HG03025 (cell line): ENCODE results near the gene SCLT1.

Experiments
- ATAC-seq: cut with Tn5 transposase; IDR thresholded peaks from one replicate; pipeline ENCODE4 v1.9.1; 2021; ENCODE audit warnings: mild to moderate bottlenecking, moderate library complexity; ENCODE audit not compliant: unreplicated experiment, low FRiP score

SCLT1 gene

GRCh38 chr4:128879971-128880370 lies 213.4 kb downstream of the SCLT1 start:
- ATAC-seq = no peak

- ATAC-seq = no peak
Observed at GRCh38 chr4:128879283-128879682, 214.1 kb downstream of the SCLT1 start.

- ATAC-seq = no peak
Observed at GRCh38 chr4:128877934-128878333, 215.4 kb downstream of the SCLT1 start.

- ATAC-seq = no peak
Observed at GRCh38 chr4:128876200-128876599, 217.1 kb downstream of the SCLT1 start.

- no peak for ATAC-seq
Observed at GRCh38 chr4:128871948-128872347, 221.4 kb downstream of the SCLT1 start.

- ATAC-seq = no peak
Observed at GRCh38 chr4:128869776-128870509, 223.4 kb downstream of the SCLT1 start.

- no peak for ATAC-seq
Observed at GRCh38 chr4:128868758-128869157, 224.6 kb downstream of the SCLT1 start.

- ATAC-seq = no peak
Observed at GRCh38 chr4:128866691-128867090, 226.6 kb downstream of the SCLT1 start.

GRCh38 chr4:128866269-128866668 lies 227.1 kb downstream of the SCLT1 start:
- ATAC-seq = no peak

- ATAC-seq = no peak
Observed at GRCh38 chr4:128865132-128865531, 228.2 kb downstream of the SCLT1 start.

GRCh38 chr4:128863312-128864075 lies 229.8 kb downstream of the SCLT1 start:
- no peak for ATAC-seq

- ATAC-seq = peak; percentile 50
Observed at GRCh38 chr4:128862608-128863311, 230.6 kb downstream of the SCLT1 start.

GRCh38 chr4:128861856-128862518 lies 231.4 kb downstream of the SCLT1 start:
- ATAC-seq = peak; percentile 4

- no peak for ATAC-seq
Observed at GRCh38 chr4:128859887-128860677, 233.3 kb downstream of the SCLT1 start.

- no peak for ATAC-seq
Observed at GRCh38 chr4:128858879-128859671, 234.3 kb downstream of the SCLT1 start.

GRCh38 chr4:128856246-128856645 lies 237.1 kb downstream of the SCLT1 start:
- no peak for ATAC-seq

GRCh38 chr4:128855621-128856020 lies 237.7 kb downstream of the SCLT1 start:
- no peak for ATAC-seq

GRCh38 chr4:128854433-128854832 lies 238.9 kb downstream of the SCLT1 start:
- ATAC-seq = peak; percentile 45

GRCh38 chr4:128853741-128854140 lies 239.6 kb downstream of the SCLT1 start:
- no peak for ATAC-seq
